C4-2B (cell line): ENCODE data around the gene CISTR.

Experiments used
- CTCF ChIP-seq: fragments of 450-650 bp; conservative IDR thresholded peaks from 2 replicates; pipeline ENCODE4 v1.5.1; 2017; ENCODE audit warnings: mild to moderate bottlenecking
- ZFX ChIP-seq: fragments of 450-650 bp; IDR thresholded peaks from 2 replicates; pipeline ENCODE4 v1.6.1; 2017

- TF ChIP-seq CTCF = peak; percentile 100
- TF ChIP-seq ZFX = no peak
Measured at GRCh38 chr12:53746592-53747092, 5.1 kb downstream of the CISTR start.
